Iris pigment epithelial cell (primary cell): ENCODE measurements around the gene EME2.
"Not testable (repeated sequence)": the region's sequence is repeated elsewhere in the genome, so short reads cannot be mapped to it uniquely, and the experiment has no call there.

ENCODE experiments used
- DNase-seq: peaks from one replicate; pipeline ENCODE4 v3.0.0-alpha.2; 2011; ENCODE audit warnings: low read depth

Gene EME2

GRCh38 chr16:1772362-1772907 is at the start of gene EME2:
Gene EME2 (plus strand): TSS chr16:1772810. CDS start chr16:1773228, 418 bp downstream.
- peak; percentile 73 for DNase-seq

GRCh38 chr16:1723450-1724147 is 49.0 kb upstream of the EME2 start:
- peak; percentile 32 for DNase-seq

- no peak for DNase-seq
Measured at GRCh38 chr16:1724491-1724890, 48.1 kb upstream of the EME2 start.

GRCh38 chr16:1726661-1727502 is 45.7 kb upstream of the EME2 start:
- DNase-seq, result no peak

- no peak for DNase-seq
Measured at GRCh38 chr16:1727651-1728624, 44.7 kb upstream of the EME2 start.

- DNase-seq, result no peak
Measured at GRCh38 chr16:1729026-1729425, 43.6 kb upstream of the EME2 start.

- no peak for DNase-seq
Measured at GRCh38 chr16:1729445-1729844, 43.2 kb upstream of the EME2 start.

- DNase-seq, result no peak
Measured at GRCh38 chr16:1731073-1731472, 41.5 kb upstream of the EME2 start.

- DNase-seq, result no peak
Measured at GRCh38 chr16:1731603-1732002, 41.0 kb upstream of the EME2 start.

GRCh38 chr16:1732071-1732470 is 40.5 kb upstream of the EME2 start:
- no peak for DNase-seq

- not testable (repeated sequence) for DNase-seq
Measured at GRCh38 chr16:1732551-1732987, 40.0 kb upstream of the EME2 start.

GRCh38 chr16:1734123-1734522 is 38.5 kb upstream of the EME2 start:
- DNase-seq, result no peak

- no peak for DNase-seq
Measured at GRCh38 chr16:1734816-1735215, 37.8 kb upstream of the EME2 start.

GRCh38 chr16:1740234-1740633 is 32.4 kb upstream of the EME2 start:
- no peak for DNase-seq

GRCh38 chr16:1740781-1741490 is 31.7 kb upstream of the EME2 start:
- DNase-seq, result no peak

- DNase-seq, result no peak
Measured at GRCh38 chr16:1741553-1742165, 31.0 kb upstream of the EME2 start.

- DNase-seq, result peak; percentile 17
Measured at GRCh38 chr16:1743376-1744337, 29.0 kb upstream of the EME2 start.

- no peak for DNase-seq
Measured at GRCh38 chr16:1744338-1744840, 28.2 kb upstream of the EME2 start.

- peak; percentile 82 for DNase-seq
Measured at GRCh38 chr16:1745181-1745899, 27.3 kb upstream of the EME2 start.
